Measurements from ENCODE around the gene RGS8.

Gene RGS8, protein sequence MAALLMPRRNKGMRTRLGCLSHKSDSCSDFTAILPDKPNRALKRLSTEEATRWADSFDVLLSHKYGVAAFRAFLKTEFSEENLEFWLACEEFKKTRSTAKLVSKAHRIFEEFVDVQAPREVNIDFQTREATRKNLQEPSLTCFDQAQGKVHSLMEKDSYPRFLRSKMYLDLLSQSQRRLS

DNA sequence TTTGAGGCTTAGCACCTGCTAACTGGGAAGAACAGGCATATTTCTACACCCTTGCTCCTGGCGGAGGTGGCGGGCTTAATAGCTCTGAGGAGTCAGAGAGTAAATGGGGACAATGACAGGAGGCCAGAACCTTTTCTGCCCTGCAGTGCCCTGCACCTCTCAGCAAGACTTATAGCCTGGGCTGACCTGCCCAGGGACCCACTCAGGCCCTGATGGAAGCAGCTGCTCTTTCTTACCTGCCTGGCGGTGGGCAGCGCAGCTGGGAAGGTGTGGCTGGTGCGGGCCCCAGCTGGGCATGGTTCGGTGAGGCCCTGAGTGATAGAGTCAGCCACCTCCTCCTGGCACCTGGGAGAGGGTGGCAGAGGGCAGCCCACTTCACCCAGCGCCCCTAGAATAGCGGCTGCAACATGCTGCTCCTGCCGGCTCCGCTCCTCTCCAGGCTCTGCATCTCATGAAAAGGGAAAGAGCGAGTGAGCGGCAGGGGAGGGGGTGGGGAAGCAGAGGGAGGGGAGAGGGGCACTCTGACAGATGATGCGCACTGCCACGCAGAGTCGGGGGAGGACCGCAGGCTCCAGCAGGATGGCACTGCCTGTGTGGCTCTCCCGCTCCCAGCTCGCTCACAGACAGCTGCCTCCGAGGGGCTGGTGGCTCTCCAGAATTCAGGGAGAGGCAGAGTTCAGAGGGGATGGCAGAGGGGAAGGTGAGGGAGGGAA is at the start of gene RGS8:
TSS of gene RGS8 (minus strand) at position 472 of the 713 bp plus-strand sequence. CDS start 14,938 bp downstream, outside the sequence.
- no peak for DNase-seq

DNA sequence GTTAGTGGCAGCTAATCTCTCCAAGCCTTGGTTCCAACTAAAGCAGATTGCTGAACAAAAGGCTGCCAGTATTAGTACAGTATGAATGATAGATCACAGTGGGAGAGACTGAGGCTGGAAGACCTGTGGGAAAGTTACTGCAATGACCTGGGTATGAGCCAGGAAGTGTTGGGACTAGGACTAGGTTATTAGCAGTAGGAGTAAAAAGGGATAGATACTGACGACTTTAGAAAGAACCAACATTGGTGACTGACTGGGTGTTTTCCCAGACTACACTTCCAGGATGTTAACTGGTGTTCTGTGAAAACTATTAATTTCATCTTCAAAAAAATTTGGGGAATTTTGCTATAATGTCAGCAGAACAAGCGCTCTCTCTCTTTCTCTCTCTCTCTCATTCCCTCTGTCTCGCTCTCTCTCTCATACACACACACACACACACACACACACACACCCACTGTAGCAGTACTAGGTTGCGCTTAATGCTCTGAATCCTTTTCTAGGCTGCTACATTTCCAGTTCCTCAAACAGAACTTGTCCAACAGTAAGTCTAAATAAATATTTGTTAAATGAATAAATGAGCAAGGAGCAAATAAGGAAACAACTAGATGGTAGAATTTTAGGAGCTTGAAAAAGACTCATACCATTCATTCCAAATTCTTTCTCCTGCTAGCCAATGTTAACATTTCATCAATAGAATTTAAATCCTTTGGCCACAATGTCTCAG is 47.6 kb upstream of the RGS8 start:
- DNase-seq = no peak

DNA sequence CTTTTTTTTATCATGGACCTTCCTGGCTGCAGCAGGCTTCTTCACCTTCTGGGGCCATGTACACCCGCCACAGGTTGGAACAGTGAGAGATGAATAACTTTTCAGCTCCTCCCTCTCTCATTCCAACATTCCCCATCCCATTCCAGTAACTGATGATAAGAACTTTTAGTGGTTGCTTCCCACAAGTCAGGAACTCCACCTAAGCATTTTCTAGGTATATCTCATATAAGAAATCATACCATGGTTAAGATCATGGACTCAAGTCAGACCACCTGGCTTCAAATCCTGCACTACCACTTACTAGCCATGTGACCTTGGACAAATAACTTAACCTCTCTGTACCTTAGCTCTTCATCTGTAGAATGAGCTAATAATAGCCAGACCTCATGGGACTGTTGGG is 42.5 kb upstream of the RGS8 start:
- no peak for DNase-seq

DNA sequence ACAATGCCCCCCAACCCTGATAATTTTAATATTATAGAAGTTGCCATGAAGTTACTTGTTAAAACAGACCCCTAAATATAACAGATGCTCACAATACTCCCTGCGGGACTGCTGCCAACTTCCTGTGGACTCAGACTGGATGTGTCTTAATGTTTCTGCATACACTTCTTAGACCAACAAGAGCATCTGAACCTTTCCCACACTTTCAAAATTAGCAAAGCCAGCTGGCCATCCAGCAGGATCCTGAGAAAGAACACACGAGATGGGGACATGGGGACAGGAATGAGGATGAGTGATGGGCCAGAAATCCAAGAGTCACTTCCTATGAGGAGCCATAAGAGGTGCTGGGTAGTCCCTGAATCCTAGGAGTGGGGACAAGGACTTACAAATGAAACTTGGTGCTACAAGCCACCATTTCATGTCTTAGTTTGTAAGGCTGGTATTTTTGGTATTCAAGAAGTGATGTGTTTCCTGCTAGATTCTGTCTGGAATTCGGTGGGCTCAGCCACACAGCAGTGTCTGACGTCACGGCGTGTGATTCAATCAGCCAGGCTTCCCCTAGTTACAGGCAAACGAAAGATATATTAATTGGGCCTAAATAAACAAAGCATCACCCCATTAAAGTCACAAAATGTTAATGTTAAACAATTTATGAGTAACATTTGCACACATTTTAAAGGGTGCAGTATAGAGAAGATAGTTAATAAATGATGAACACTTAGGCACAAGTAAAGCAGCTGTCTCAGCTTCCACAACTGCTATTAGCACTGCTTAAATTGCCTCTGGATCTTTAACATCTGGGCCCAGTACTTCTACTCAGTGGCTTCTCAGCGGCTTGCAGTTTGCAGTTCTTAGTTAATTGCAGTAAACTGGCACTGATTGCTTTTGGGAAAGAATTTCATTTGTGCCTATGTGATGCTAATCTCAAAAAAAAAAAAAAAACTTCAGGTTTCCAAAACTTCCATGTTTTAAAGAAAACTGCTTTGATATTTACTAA is 41.2 kb upstream of the RGS8 start:
- DNase-seq = no peak

DNA sequence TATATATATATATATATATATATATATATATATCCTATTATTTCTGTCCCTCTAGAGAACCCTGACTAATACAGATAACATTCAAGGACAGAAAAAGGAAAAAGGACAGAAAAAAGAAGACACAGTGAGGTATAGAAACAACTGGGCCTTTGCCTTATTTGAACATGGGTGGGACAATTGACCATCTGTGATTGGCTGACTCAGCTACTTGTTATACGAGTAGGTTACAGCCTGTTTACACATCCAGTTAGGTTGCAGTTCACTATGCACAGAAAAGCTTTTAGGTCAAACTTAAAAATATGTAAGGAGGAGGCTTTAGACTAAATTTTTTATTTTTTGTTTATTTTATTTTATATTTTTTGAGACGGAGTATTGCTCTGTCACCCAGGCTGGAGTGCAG is 39.8 kb upstream of the RGS8 start:
- no peak for DNase-seq

DNA sequence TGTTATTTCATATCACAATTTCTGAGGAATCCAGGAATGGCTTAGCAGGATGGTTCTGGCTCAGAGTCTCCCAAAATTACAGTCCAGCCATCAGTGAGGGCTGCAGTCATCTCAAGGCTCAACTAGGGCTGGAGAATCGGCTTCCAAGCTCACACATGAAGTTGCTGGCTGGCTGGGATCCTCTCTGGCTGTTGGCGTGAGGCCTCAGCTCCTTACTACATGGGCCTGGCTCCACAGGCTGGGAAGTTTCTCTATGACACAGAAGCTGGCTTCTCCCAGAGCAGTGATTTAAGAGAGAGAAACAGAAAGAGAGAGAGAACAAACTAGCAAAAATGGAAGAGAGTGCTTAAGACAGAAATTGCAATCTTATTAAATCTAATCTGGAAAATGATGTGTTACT is 38.8 kb upstream of the RGS8 start:
- no peak for DNase-seq

DNA sequence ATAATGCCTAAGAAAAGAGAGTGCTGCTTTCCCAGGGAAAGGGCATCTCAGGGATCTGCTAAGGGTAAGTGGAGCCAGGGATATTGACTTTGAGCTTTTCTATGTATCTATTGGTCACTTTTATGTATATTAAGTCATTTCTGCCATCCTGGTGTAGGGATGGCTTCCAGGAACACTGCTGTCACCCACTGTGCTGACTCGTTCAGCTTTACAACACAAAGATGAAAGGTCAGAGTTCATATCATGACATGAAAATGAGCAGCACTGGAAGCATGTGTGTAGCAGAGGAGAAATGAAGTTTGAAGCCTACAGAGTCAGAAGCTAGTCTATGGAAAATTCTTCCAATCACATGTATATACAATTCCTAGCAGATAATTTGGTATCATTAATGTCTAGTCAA is 37.1 kb upstream of the RGS8 start:
- no peak for DNase-seq

DNA sequence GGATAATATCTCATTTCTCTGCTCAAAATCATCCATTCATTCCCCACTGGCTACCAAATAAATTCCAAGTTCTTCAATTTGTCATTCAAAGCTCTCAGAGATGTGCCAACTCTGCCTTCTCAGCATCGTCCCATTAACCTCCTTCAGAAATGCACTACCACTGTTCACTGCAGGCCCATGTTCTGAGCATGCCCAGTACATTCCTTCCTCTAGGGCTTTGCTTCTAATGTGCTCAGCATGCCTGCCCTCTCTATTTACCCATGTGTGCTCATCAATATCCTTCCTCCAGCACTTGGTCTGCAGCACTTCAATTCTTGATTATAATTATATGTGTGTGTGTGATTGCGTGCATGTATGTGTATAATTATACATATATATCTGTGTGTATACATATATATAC is 36.1 kb upstream of the RGS8 start:
- DNase-seq = no peak

DNA sequence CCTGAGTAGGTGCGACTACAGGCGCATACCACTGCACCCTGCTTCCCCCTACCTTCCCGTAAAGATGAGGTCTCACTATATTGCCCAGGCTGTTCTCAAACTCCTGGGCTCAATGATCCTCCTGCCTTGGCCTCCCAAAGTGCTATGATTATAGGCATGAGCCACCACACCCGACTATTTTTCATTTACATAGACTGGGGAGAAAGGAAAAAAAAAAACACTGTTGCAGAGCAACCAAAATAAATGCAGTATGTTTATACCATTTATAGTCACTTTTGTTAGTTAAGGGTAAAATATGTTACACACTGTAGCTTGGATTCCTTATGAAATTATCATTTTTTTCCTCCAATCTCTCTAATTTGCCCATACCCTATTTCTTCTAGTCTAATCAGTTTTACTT is 35.2 kb upstream of the RGS8 start:
- DNase-seq = no peak

DNA sequence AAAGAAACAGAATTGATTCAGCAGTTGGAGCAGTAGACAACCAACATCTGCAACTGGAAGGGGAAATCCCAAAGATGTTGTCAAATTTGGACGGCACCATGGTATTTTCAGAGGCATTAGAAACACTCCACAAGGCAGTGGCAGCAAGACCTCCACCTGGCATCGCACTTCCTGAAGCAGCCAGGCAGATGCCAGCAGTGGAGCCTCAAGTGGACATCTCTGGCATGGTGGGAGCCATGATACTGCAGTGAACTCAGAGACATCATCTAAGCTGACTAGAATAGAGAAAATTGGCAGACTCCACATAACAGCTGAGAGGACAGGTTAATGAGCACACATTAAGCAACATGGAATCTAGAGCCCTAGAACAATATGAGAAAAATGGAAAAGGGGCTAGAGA is 33.9 kb upstream of the RGS8 start:
- DNase-seq = no peak

DNA sequence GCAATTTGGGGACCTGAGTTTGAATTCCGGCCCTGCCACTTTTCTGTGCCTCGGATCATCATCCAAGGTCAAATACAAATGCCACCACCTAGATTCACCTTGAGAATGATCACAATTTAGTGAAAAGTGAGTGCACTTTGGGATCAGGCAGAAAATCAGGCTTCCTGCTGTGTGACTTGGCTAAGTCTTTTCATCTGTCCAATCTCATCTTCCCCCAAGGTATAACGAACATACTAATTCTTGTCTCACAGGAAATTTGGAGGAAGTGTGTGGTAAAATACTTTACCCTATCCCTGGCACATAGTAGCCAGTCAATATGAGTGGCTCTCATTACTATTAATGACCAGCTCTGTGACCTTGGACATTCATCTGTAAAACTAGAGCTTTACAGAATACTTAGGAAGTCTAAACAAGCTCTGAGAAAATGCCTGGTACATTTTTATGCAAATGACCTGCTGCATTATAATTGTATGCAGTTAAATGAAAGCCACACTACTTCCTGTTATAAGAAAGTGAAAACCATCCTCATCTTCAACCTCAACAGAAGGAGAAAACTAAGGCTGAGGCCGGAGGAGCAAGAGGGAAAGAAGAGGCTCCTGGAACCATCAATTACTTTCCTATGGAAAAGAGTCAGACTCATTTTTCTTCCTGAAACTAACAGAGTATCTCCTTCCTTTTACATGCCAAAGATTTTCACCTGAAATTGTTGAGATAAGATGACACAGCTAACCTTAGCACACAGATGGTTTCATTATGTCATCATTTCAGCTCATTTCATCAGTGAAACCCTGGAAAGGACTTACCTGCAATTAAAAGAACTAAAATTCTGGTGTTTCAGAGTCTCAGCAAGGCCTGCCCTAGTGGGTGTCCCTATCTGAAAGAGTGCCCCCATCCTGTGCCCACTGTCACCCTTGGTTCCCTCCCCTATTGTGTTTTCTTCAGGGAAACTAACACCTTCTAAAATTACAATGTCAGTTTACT is 32.6 kb upstream of the RGS8 start:
- no peak for DNase-seq

DNA sequence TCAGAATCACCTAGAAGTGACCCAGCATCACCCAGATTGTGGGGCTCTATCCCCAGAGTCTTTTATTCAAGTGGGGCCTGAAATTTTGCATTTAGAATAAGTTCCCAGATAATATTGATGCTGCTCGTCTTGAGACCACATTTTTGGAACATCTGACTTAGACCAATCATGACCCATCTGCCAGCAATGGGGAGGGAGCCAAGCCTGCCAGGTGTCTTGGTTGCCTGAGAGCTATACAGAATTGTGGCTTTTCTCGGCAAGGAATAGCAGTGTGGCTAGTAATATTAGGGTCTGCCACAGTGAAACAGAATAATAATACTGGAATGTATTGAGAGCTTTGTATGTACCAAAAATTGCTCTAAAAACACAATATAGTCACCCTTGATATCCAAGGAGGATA is 31.1 kb upstream of the RGS8 start:
- no peak for DNase-seq

DNA sequence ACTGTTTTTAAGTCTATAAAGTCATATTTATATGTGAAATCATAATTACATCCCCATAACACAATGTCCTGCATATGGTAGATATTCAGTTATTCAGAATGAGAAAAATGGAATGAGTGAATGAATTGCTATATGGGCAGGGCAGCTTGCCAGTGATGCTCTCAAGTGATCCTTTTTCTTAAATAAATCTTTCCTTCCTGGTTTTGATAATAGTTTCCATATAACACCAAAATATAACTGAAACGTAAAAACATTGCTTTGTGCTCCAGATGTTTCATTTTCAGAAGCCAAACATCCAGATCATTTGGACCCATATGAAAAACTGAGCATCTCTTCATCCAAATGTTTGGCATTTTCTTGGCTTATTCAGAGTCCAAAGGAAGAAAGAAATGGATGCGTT is 30.2 kb upstream of the RGS8 start:
- DNase-seq = no peak

DNA sequence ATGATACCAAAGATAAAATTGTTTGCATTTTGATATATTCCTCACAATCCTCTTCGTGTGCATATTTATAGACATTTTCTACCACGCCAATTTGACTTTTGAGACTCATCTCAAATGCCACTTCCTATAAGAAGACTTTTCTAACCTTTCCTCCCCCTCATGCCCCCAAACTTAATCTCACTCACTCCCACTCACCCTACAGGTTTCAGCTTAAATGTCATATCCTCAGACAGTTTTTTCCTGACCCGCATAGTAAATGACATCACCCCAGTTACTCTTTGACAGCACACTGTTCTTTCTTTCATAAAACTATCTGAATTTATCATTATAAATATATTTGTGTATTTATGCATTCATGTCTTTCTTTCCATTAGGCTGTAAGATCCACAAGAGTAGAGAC is 29.6 kb upstream of the RGS8 start:
- DNase-seq = no peak

DNA sequence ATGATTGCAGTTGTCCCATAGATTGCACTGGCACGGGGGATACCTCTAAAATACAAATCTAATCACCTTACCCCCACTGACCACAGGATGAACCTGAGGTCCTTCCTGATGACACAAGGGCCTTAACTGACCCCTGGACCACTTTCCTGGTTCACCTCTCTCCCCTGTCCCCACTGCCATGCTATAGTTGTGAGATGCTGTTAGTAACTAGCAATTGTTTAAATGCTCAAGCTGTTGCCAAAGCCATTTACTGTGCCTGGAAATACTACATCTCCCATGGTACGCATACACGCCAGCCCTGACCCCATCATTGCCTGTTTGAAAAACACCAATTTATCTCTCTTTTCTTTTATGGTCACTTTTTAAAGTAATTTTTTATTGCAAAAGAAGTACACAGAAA is 29.1 kb upstream of the RGS8 start:
- no peak for DNase-seq

DNA sequence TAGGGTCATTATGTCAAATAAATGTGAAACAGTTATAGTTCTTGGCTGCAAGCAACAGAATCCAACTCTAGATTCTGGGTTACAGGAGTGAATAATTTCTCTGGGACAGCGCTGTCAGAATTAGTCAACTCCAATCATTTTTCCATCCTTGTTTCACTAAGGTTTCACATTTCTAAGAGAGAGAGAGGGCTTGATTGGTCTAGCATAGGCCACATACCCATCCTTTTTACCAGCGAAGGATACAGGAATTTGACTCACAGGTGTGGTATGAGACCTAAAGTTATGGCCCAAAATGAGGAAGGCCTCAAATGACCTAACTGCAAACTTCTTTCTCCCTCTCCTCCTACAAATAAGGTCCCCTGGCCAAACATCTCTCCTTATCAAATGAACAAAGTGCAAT is 25.5 kb upstream of the RGS8 start:
- no peak for DNase-seq

DNA sequence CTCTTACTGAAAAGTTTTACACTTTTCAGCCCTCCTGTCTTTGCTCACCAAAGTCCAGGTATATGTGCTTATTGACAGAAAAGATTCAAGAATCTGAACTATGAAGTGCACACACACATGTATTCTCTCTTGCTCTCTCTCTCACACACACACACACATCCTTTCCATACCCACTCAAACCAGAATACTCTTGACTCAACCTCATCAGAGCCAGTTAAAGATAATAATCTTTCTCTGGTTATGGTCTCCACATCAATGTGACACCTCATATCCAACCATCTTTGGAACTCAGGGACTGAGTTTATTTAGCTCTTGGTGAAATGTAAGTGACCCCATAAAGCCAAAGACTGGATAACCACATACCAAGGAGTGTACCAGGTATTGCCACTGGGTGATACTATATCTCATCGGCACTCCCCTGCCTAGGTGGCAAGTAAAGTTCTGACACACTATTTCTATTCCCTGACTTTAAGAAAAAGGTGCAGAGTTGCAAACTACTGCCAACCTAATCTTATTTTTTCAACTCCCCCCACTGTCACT is 24.9 kb upstream of the RGS8 start:
- no peak for DNase-seq

DNA sequence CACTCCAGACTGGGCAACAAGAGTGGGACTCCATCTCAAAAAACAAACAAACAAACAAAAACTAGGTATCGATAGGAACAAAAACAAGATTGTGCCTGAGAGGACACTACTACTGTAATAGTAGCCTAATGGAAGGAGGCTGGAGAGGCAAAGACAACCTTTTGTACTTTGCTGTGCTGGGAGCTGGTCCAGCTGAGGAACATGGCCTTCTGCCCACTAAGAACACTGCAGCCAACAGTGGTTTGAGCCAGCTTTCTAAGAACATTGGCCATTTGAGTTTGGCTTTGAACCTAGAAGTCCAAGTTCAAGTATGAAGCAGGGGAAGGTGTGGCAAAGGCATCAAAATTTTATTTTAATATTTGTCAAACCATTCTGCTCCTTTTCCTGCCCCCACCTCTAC is 22.7 kb upstream of the RGS8 start:
- DNase-seq = no peak

DNA sequence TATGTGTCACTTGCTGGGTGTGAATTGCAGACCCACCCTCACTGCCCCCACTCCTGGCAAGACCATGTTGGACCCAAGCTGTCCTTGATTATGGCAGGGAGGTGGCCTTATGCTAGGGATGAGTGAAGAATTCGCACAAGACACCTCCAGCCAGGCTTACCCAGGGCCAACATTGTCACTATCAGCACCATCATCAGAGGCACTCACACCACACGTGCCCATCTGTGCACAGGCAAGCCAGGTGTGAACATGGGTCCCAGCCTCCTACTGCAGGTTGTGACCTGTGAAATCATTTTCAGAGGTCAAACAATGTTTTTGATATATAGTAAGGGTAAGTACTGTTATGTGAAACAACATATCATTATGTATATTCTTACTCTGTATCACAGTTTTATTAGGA is 20.3 kb upstream of the RGS8 start:
- no peak for DNase-seq

DNA sequence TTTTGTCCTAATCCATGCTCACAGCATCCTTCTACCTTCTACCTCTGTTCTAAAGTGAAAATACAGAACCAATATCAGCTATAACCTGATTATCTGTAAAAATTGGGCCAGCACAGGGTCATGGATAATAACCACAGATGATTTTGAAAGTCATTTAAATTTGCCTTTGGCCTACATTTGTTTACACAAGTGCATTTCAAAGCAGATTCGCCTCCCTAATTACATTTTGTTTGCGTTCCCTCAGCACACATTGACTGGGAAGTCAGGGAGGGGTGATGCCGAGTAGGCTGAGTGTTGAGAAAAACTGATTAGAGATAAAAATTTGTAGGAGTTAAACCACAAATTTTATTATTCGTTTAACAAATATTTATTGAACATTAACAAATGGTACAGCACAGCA is 19.2 kb upstream of the RGS8 start:
- DNase-seq = no peak

DNA sequence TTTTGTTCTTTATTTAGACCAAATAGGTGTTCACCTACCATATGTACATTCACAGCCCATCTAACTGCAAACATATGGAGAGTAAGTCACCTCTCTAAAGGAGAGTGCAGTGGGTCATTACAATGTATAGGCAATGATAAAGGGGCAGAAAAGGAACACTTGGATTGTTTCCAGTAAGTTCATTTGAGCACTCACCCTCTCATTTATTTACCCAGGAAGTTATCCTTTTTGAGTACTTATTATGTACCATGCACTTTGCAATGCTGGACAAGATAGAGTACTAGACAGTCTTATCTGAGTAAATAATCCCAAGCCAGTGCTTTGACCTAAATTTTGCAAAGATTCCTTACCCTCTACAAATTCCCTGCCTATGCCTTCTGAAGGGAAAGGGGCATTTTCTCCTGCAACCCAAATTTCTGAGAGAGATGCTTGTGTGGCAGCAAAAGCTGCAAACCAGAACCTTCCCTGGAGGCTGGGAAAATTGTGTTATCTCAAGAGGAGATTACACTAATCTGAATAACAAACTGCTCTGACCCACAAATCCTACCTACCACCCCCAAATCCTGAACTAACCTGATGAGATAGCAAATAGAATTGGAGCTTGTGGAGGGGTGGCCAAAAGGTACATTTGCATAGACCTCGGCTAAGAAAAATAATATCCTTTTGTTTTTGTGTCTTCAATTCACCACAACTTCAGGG is 18.6 kb upstream of the RGS8 start:
- DNase-seq = no peak

All from CD4-positive, alpha-beta T cell treated with Interleukin-12 subunit alpha and Interleukin-12 subunit beta, for 1 hour (primary cell).